Skin of body (tissue), 2 donors: ENCODE data around the gene PACRGL. TPM values are rescaled to one million over a fixed set of nuclear protein-coding genes. Genes with fewer than 3 reads are reported as not detected.

Experiments used
- DNase-seq: peaks from one replicate; lab custom pipeline; 2025; lab: John Stamatoyannopoulos, UW
- total RNA-seq: library from RNA; depleted of rRNA; stranded (reverse); fragments of >200 nt; gene quantifications from one replicate; pipeline ENCODE4 v1.2.3, GENCODE V29; 2014

The PACRGL gene
- 27.0 TPM for total RNA-seq

GRCh38 chr4:20700007-20700761 is at the start of gene PACRGL:
Gene PACRGL (plus strand): TSS chr4:20700458. CDS start chr4:20704482, 4,024 bp downstream.
- DNase-seq: peak; percentile 95

DNA sequence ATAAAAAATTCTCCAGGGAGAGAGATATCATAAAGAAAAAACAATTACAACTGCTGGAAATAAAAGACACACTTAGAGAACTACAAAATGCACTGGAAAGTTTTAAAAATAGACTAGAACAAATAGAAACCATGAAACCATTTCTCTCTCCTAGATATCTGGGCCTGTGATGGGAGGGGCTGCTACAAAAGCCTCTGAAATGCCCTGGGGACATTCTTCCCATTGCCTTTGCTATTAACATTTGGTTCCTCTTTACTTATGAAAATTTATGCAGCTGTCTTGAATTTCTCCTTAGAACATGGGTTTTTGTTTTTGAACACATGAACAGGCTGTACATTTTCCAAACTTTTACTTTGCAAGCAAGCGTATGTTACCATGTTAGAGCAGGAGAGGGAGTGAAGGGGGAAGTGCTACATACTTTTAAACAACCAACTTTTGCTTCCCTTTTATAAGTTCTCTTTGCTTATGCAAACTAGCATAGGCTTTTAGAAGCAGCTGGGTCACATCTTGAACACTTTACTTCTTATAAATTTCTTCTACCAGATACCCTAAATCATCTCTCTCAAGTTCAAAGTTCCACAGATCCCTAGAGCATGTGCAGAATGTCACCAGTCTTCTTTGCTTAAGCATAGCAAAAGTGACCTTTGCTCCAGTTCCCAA is 47.9 kb upstream of the PACRGL start:
- DNase-seq: no peak

- DNase-seq: no peak
Observed at GRCh38 chr4:20658456-20658855, 41.8 kb upstream of the PACRGL start.

DNA sequence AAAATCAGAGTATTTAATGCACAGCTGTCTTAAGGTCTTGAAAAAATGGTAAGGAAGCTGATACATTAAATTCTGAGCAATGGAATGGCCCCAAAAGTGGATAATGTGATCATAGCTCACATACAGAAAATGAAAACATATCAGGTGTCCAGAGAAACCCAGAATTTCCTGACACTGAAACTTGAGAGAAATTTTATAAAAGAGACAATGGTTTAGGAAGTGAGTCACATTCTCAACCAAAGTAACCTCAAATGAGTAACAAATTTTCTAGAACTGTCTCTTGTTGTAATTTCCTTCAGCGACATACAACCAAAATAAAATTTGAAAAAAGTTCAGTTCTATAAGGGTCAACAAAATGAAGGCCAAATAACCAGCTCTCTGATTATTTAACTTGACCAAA is 37.4 kb upstream of the PACRGL start:
- no peak for DNase-seq

DNA sequence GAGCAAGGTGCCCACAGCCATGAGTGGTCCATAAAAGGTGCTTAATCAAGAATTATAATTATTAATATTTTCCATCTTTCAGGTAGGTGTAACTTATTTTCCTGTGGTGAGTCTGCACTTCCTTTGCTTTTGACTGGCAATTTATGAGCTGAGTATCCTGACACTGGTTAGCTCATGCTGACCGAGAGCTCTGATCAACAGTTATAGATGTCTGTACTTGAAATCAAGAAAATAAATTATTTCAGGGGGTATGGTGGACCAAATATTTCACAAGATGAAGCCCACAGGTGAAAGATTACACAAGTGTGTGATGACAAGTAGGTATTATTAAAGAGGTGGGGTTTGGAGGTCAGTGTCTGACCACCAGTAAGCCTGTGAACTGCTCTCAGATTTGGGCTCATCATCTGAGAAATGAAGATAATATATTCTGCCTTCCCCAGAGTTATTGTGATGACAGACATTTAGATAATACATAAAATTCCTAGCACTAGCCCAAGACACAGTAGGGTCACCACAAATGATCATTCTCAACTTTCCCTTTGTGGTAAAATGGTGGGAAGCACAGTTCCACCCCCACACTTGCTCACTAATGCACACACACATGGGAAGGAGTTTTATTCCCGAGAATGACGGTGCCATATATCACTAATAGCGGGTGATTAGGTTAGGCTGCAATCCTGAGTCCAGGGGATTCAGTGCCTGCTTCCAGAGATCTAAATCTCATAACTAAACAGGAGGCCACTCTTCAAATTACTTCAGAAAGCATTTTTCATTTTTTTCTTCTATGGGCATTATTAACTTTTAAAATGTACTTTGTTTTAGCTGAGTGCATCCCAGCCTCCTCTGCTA is 34.0 kb upstream of the PACRGL start:
- DNase-seq: no peak

- DNase-seq: no peak
Observed at GRCh38 chr4:20672262-20672661, 28.0 kb upstream of the PACRGL start.

- DNase-seq: no peak
Observed at GRCh38 chr4:20675786-20676185, 24.5 kb upstream of the PACRGL start.

GRCh38 chr4:20676501-20677197 is 23.6 kb upstream of the PACRGL start:
- DNase-seq: no peak

DNA sequence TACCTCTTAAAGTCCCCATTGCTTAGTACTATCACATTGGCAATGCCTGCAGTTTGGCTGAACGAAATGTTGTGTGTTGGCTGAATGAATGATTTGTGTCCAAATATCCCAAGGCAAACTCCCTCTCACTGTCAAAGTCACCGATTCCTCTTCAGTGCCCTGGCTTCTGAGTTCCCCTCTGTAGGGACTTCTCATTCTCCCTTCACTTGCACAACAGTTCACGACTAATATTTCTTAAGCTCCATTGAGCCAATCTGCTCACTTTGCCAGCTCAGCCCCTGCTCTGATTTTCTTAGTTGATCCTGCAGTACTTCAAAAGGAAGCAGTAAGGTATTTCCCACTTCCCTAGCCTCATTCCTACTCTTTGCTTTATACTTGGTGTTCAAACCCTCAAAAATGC is 21.9 kb upstream of the PACRGL start:
- no peak for DNase-seq

GRCh38 chr4:20679951-20680350 is 20.3 kb upstream of the PACRGL start:
- no peak for DNase-seq

DNA sequence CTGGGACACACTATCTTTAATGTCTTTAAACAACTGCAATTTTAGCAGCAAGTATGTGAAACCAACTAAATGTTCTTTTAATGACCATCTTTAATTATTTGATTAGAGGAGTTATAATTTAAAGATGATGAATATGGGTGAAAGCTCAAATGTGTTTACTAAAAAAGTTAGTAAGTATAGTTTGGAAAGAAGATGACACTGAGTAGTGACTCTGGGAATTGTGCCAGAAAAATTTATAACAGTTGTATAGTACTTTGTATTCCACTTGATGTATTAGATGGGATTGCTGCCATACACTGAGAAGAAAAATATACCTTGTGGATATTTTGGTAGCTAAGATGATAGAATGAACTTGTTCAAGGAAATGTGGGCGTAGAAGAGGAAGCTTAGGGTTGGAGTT is 19.5 kb upstream of the PACRGL start:
- DNase-seq: no peak

- DNase-seq: no peak
Observed at GRCh38 chr4:20681271-20681670, 19.0 kb upstream of the PACRGL start.

DNA sequence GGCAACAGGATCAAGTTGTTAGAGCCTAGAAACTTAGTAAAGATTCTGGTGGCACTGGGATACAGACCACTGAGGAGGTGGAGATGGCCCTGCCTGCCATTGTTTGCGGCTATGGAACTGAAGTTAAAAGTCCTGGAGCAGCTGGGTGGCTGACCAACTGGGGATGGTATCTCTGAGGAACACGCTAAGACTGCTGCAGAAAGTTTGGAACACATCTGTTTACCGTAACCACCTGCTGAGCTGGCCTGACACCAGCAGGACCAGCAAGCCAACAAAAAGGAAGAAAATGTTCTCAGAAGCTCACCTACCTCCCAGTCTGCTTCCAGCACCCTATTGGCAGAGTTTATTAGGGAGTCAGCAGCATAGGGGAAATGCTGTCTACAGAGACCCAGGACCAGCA is 17.4 kb upstream of the PACRGL start:
- no peak for DNase-seq

GRCh38 chr4:20683766-20684165 is 16.5 kb upstream of the PACRGL start:
- DNase-seq: no peak

DNA sequence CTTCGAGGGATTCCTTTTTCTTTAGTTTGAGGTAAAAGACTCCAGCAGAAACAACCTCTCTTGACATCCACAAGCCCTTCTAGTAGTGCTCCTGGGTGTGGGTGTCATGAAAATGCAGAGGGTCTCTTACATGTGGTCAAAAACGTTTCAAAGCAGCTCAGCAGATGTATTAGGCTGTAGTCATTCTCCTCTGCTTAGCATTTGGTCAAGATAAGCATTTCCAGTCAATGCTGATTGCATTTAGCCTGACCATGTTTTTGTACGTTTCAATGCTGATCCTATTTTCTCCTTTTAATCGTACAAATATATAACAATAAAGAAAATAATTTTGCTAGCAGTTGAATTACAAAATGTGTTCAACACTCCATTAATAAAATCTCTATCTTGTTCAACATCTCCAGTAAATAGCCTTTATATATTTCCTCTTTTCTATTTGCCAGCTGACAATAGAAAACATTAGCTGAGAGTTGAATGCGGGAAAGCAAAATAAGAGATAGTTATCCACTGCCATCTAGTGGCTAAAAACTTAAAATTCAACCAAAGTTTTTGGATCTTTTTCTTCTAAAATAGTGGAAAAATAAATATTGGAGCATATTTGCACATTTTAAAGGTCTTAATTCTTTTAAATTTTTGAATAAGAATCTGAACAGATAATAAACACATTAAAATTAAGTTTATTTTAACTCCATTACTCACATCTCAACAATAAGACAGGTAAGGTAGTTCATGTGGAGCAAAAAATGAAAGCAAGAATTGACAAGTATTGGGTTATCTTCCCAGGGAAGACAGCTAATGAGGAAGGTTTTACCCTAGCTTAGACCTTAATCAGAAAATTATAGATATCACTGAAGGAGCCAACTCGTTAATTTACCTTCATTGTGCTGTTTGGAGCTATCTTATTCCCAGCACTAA is 15.2 kb upstream of the PACRGL start:
- peak; percentile 6 for DNase-seq

GRCh38 chr4:20687864-20688263 is 12.4 kb upstream of the PACRGL start:
- DNase-seq: no peak

DNA sequence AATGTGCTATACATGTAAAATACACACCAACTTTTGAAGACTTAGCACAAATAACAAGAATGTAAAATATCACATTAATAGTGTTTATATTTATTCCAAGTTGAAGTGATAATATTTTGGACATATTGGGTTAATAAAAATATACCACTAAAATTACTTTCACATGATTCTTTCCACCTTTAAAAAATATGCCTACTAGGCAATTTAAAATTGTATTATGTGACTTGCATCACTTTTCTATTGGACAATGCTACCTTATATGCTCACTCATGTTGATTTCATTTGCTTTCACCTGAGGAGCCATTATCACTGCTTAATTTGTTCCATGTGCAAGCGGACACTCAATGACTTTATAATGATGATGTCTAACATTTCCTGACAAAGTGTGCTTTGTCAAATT is 3.4 kb upstream of the PACRGL start:
- DNase-seq: no peak

- no peak for DNase-seq
Observed at GRCh38 chr4:20698382-20698781, 1.9 kb upstream of the PACRGL start.

GRCh38 chr4:20698820-20699219 is 1.4 kb upstream of the PACRGL start:
- DNase-seq: no peak

DNA sequence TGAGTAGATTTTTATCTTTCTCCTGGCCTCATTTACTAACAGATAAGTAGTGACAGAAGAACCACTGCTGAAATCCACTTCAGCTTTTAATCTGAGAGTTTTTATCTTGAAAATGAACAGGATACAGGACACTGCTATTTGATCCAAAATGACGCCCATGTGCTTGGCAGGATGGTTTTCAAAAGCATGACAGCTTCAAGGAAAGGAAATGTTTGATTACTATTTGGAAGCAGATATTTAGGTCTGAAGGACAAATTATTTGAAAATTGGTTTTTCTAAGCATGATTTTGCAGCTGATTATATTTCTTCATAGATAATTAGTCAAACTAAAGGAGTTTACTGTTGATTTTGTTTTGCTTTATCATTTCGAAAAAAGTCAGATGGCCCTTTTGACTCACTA is 11.1 kb downstream of the PACRGL start:
- no peak for DNase-seq

GRCh38 chr4:20723019-20723418 is 22.8 kb downstream of the PACRGL start:
- no peak for DNase-seq
